Measurements from ENCODE around the gene RNGTT. TPM values are rescaled to one million over a fixed set of nuclear protein-coding genes. Genes with fewer than 3 reads are reported as not detected.

The RNGTT gene
- total RNA-seq, 1 donor from 2014 or later, result 18.2 TPM

DNA sequence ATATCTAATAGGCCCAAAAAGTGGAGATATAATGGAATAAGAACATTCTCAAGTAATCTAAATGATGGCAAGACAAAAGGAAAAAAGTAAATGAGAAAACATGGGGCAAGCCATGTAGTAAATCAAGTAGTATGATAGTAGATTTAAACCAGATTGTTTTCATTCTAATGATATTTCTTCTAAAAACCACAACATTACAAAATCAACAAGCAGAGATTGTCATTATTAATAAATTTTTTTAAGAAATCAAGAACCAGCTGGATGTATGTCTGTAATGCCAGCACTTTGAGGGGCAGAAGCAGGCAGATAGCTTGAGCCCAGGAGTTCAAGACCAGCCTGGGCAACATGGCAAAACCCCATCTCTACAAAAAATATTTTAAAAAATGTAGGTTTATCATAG is 155.0 kb downstream of the RNGTT start:
- no peak overlapping the region for H3K27ac ChIP-seq
- no peak for TF ChIP-seq POLR2AphosphoS5 (IDR thresholded peaks at IDR 0.05; ENCODE audit: insufficient read depth in 1 of 2, low read depth in 1 of 2)
- no peak for TF ChIP-seq POLR2A (IDR thresholded peaks at IDR 0.05)
- no peak for TF ChIP-seq CTCF (IDR thresholded peaks at IDR 0.05)
- no peaks in the 10 kb centered on the region for H3K4me1 ChIP-seq
- DNase-seq (ENCODE audit: extremely low spot score in 2 of 2), result no peak
- no peaks in the 10 kb centered on the region for H3K9me3 ChIP-seq
- no peaks in the 10 kb centered on the region for H3K27me3 ChIP-seq
- H3K36me3 ChIP-seq, result no peaks in the 10 kb centered on the region
- intact Hi-C loops (cut with DNase I), result no loop called here
- no peak overlapping the region for H3K4me3 ChIP-seq

DNA sequence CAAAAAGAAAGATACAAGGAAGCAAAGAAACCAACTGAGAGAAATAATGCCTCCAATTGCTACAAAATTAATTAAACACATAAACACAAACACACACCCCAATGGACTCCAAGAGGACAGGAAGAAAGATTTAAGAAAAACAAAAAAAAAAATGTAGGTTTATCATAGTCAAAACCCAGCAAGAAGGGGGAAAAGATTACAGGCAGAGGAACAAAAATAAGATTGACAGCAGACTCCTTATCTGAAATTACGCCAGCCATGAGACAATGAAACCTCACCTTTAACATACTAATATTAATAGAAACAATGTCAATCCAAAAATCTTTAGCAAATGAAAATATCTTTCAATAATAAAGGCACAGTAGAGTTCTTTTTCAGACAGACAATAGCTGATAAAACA is 155.8 kb downstream of the RNGTT start:
- TF ChIP-seq POLR2A (IDR thresholded peaks at IDR 0.05) (no peak), CTCF (IDR thresholded peaks at IDR 0.05) (no peak), POLR2AphosphoS5 (IDR thresholded peaks at IDR 0.05; ENCODE audit: insufficient read depth in 1 of 2, low read depth in 1 of 2) (no peak)
- H3K36me3 ChIP-seq, result no peaks in the 10 kb centered on the region
- no peaks in the 10 kb centered on the region for H3K4me1 ChIP-seq
- intact Hi-C loops (cut with DNase I), result no loop called here
- no peak overlapping the region for H3K27ac ChIP-seq
- H3K4me3 ChIP-seq, result no peak overlapping the region
- no peaks in the 10 kb centered on the region for H3K9me3 ChIP-seq
- DNase-seq (ENCODE audit: extremely low spot score in 2 of 2), result no peak
- no peaks in the 10 kb centered on the region for H3K27me3 ChIP-seq

DNA sequence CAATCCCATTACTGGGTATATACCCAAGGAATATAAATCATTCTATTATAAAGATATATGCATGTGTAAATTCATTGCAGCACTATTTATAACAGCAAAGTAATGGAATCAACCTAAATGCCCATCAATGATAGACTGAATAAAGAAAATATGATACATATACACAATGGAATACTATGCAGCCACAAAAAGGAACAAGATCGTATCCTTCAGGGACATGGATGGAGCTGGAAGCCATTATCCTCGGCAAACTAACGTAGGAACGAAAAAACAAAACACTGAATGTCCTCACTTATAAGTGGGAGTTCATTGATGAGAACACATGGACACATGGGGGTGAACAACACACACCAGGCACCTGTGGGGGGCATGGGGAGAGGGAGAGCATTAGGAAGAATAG is 156.7 kb downstream of the RNGTT start:
- no peak for DNase-seq (ENCODE audit: extremely low spot score in 2 of 2)
- no peaks in the 10 kb centered on the region for H3K27me3 ChIP-seq
- no peak overlapping the region for H3K27ac ChIP-seq
- no peaks in the 10 kb centered on the region for H3K36me3 ChIP-seq
- no peaks in the 10 kb centered on the region for H3K9me3 ChIP-seq
- no peaks in the 10 kb centered on the region for H3K4me1 ChIP-seq
- intact Hi-C loops (cut with DNase I), result no loop called here
- no peak overlapping the region for H3K4me3 ChIP-seq
- TF ChIP-seq CTCF (IDR thresholded peaks at IDR 0.05), result no peak
- TF ChIP-seq POLR2A (IDR thresholded peaks at IDR 0.05), result no peak
- TF ChIP-seq POLR2AphosphoS5 (IDR thresholded peaks at IDR 0.05; ENCODE audit: insufficient read depth in 1 of 2, low read depth in 1 of 2), result no peak

- Histone ChIP-seq H3K4me1 (no peaks in the 10 kb centered on the region), H3K9me3 (no peaks in the 10 kb centered on the region), H3K36me3 (no peaks in the 10 kb centered on the region), H3K4me3 (no peak overlapping the region), H3K27me3 (no peaks in the 10 kb centered on the region), H3K27ac (no peak overlapping the region)
- DNase-seq (ENCODE audit: extremely low spot score in 2 of 2), result no peak
- TF ChIP-seq POLR2A (IDR thresholded peaks at IDR 0.05) (no peak), CTCF (IDR thresholded peaks at IDR 0.05) (no peak), POLR2AphosphoS5 (IDR thresholded peaks at IDR 0.05; ENCODE audit: insufficient read depth in 1 of 2, low read depth in 1 of 2) (no peak)
- intact Hi-C loops (cut with DNase I), result no loop called here
These were observed 158.7 kb downstream of the RNGTT start for GRCh38 chr6:88804701-88805100.

- H3K4me3 ChIP-seq, result no peak overlapping the region
- TF ChIP-seq POLR2A (IDR thresholded peaks at IDR 0.05) (no peak), CTCF (IDR thresholded peaks at IDR 0.05) (no peak), POLR2AphosphoS5 (IDR thresholded peaks at IDR 0.05; ENCODE audit: insufficient read depth in 1 of 2, low read depth in 1 of 2) (no peak)
These were observed 177.9 kb downstream of the RNGTT start for GRCh38 chr6:88785478-88785877.

More at GRCh38 chr6:88785478-88785877, 177.9 kb downstream of the RNGTT start:
- H3K27me3 ChIP-seq, result no peaks in the 10 kb centered on the region
- no peaks in the 10 kb centered on the region for H3K9me3 ChIP-seq
- DNase-seq (ENCODE audit: extremely low spot score in 2 of 2), result no peak
- H3K4me1 ChIP-seq, result no peaks in the 10 kb centered on the region
- H3K27ac ChIP-seq, result no peak overlapping the region
- no peaks in the 10 kb centered on the region for H3K36me3 ChIP-seq
- intact Hi-C loops (cut with DNase I), result no loop called here

Data from vagina (tissue), 2 donors.